GM21786 (cell line): ENCODE measurements around the gene KCNC3.

ENCODE experiments used
- ATAC-seq: cut with Tn5 transposase; IDR thresholded peaks from one replicate; pipeline ENCODE4 v1.9.1; 2021; ENCODE audit not compliant: unreplicated experiment

Gene KCNC3

GRCh38 chr19:50329146-50329925 lies at the start of gene KCNC3:
Gene KCNC3 (minus strand): TSS chr19:50329377. CDS start chr19:50329082, 295 bp downstream.
- peak; percentile 46 for ATAC-seq

DNA sequence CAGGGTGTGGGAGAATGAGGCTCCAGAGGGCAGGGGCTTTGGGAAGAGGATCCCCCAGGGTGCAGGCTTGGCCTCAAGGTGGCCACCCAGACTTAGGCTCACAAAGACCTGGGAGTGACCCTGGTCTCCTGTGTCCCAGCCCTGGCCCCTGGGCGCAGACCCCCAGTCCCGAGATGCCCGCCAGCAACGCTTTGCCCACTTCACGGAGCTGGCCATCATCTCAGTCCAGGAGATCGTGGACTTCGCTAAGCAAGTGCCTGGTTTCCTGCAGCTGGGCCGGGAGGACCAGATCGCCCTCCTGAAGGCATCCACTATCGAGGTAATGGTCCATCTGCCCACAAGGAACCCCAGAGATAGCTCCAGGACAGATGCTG lies 49.7 kb upstream of the KCNC3 start:
- no peak for ATAC-seq

GRCh38 chr19:50378169-50378862 lies 49.1 kb upstream of the KCNC3 start:
- no peak for ATAC-seq

DNA sequence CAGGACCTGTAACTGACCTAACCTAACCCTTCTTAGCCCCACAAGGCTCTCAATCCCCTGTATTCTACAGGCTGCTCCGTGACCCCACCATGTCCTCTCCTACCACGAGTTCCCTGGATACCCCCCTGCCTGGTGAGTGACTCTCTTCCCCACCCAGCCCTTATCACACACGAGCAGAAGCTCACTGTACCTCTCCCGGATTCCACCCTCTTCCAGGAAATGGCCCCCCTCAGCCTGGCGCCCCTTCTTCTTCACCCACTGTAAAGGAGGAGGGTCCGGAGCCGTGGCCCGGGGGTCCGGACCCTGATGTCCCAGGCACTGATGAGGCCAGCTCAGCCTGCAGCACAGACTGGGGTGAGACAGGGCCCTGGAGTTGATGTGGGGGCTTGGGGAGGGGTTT lies 48.3 kb upstream of the KCNC3 start:
- no peak for ATAC-seq

GRCh38 chr19:50377051-50377461 lies 47.9 kb upstream of the KCNC3 start:
- no peak for ATAC-seq

- ATAC-seq: peak; percentile 79
Observed at GRCh38 chr19:50376166-50377050, 47.2 kb upstream of the KCNC3 start, which contains the start of gene NR1H2. Gene NR1H2 (plus strand): TSS chr19:50376457. CDS start chr19:50377606, 1,149 bp downstream.

- ATAC-seq: no peak
Observed at GRCh38 chr19:50371914-50372475, 42.8 kb upstream of the KCNC3 start.

DNA sequence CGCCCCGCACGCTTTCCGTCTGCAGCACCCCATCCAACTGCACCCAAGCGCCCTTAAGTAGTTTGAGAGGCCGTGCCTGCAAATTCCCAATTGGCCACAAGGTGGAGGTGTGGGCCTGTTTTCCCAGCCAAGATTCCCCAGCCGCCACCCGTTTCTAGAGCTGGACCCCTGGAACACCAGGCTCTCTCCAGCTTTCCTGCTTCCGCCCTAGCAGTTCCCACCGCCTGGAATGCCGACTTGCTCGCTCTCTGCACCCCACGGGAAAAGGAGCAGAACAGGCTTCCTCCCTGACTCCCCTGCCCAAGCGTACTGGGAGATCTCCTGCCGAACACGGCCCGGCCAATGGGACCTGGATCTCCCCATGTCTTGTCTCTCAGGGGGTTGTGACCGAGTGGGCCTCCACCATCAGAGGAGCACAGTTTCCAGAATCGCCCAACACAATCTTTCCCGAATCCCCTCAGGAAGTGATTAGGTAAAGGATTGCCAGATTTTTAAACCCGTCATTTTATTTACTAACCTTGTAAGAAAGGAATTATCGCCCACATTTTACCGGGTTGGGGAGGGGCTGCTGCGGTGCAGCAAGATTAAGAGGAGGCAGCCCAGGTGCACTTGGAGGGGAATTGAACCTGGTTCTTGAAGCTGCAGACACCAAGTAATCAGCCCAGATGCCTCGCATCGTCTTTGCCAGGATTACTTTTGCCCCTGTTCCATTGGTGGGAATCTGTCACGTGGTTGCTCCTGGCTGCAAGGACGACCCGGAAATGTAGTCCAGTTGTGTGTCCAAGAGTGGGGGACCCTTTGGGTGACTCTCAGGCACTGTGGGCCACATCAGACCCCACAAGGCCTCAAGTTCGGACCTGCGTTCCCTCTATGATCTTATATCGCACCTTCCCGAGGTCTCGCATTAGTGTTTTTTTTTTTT lies 39.7 kb upstream of the KCNC3 start:
- ATAC-seq: peak; percentile 52

GRCh38 chr19:50365434-50366306 lies 36.5 kb upstream of the KCNC3 start, which contains the start of gene NAPSA:
Gene NAPSA (minus strand): TSS chr19:50365639. CDS start chr19:50365621, 18 bp downstream.
- ATAC-seq: no peak

DNA sequence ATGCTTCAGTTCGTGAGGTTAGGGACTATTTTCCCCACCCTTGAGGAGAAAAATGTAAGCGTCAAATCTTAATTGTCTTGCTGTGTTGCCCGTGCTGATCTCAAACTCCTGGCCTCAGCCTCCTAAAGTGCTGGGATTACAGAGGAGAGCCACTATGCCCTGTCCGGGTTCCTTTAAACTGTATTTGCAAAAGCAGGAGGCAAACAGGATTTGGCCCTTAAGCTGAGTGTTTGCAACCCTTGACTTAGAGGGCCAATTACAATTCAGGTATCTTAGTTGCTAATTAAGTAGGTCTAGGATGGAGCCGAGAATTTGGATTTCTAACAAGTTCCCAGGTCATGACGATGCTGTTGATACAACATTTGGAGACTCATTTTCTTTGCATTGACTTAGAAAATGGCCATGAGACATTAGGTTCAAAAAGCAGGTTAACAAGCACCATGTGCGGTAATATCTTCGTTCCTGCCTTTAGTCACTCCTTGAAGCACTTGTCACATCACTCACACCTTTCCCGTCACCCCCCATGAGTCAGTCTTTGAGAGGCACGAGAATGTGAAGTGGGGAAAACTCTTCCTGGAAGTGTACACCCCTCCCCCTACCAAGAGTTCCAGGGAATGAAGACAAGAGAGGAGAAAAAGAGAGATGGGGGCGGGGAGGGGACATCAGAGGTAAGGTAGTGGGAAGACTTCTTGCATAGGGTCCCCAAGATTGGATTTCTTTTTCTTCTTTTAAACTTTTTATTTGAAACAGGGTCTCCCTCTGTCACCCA lies 33.7 kb upstream of the KCNC3 start:
- no peak for ATAC-seq

DNA sequence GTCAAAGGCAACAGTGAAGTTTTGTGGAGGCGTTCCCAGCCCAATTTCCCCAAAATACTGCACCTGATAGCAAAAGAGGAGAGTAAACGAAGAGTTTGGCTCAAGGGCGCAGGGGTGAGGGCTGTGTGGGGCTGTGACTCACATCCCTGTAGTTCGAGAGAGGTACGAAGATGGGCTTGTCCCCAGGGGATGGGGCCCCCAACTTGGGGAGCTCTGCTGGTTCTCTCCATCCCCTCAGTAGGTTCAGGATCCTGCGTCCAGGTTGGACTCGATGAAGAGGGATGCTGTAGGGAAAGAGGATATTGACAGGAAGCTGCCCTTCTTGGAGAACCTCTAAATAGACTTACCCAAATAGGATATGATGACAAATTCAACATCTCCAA lies 32.8 kb upstream of the KCNC3 start:
- no peak for ATAC-seq

- ATAC-seq: no peak
Observed at GRCh38 chr19:50361290-50362029, 32.3 kb upstream of the KCNC3 start.

DNA sequence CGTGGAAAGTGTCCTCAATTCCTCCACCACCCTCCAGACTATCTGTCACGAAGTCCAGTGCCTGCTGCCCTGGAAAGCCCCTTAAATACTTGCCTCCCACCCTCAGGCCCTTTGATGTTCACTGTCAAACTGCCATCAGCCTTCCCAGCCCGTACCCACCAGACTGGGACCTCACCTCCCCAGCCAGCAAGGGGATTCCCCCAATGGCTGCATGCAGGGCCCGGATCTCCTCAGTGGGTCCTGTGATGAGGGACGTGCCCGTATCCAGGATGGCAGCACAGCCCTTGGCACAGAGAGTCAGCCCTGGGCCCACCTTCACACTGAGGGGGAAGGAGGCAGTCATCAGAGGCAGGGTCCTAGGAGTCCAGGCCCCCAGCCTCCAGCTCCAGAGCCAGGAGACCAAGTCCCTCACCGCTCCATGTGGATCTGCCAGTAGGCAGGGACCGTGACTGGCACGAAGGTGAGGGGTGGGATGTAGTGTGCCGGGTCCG lies 30.2 kb upstream of the KCNC3 start:
- ATAC-seq: no peak

DNA sequence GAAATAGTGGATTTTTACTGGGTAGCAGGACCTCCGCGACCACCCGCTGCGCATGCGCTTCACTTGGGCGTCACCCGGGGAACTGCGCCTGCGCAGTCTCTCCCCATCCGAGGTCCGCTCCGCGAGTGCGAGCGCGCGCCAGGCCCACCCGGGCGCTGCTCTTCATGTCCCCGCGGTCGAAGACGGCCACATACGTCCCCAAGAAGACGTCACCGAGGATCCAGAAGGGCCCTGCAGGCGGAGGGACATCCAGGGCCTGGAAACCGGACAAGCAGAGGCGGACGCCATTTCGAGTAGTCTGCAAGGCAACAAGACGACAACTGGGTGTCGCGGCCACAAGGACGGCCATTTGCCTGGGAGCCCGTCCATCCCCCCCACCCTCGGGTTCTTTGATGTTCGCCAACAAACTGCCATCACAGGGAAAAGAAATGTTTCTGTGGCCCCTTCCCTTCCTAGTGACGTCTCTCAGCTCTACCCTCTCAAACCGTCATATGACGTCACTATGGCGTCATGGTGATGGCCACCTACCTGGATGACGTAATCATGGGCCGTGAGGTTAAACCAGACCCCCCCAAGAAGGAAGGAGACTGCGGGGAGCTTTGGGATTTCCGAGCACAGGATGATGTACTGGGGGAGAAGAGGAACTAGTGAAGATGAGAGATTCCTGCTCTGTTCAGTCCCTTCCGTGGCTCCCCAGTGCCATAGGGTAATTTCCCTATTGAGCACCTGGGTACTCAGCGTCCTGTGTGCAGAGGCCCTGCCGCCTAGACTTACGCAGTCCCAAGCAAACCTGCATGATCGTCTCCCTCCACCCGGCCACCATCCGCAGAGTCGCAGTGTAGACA lies 29.5 kb upstream of the KCNC3 start:
- no peak for ATAC-seq

DNA sequence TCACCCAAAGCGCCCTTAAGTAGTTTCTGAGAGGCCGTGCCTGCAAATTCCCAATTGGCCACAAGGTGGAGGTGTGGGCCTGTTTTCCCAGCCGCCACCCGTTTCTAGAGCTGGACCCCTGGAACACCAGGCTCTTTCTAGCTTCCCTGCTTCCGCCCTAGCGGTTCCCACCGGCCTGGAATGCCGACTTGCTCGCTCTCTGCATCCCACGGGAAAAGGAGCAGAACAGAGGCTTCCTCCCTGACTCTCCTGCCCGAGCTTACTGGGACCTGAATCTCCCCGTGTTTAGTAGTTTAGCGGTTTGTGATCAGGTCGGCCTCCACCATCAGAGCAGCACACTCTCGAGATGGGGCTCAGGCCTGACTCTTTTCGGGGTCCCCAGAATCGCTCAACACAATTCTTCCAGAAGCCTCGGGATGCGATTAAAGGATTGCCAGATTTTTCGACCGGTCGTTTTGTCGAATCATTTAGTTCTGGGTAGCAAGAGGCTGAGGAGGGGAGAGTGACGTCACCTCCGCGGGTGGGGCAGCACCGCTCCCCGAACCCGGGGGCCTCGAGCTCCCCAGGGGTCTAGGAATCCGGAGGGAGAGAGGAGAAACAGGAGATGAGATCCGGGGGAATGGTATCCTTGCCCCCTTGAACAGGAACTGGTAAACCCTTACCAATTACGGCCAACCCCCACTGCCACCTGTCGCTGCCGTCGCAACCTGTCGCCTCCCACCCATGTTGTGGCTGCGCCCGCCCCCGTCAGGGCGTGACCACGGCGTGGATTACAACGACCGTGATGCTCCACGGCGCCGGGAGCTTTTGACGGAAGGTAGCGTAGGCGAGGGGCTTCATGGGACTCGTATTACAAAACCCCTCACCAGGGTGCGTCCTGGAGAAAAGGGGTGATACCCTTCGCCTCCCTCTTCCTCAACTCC lies 28.3 kb upstream of the KCNC3 start:
- ATAC-seq: no peak
